K562 (cell line): ENCODE measurements around the gene ETV3. TPM values are rescaled to one million over a fixed set of nuclear protein-coding genes. Genes with fewer than 3 reads are reported as not detected.

Experiments used
- ATAC-seq: fragments of 200-7000 bp; cut with Tn5 transposase; 3 replicates; pipeline ENCODE4 v1.9.1; 2020; ENCODE audit warnings: moderate library complexity
- BruUV-seq: library from RNA; stranded (reverse); fragments of 400-500 nt; replicated peaks from 2 replicates; lab custom pipeline; 2021; lab: Mats Ljungman, UMichigan
- CTCF ChIA-PET: fragments of 300-600 bp; formaldehyde crosslinking; extraction: SDS; loops from one replicate; lab custom pipeline; 2021; ENCODE audit warnings: low intra/inter-chr PET ratio; lab: Yijun Ruan, JAX
- POLR2A ChIA-PET: fragments of 300-600, 350-650 bp; sonication (Branson Sonifier 250); formaldehyde crosslinking; extraction: SDS; loops from one replicate; lab custom pipeline; 2021; ENCODE audit warnings: antibody characterized with exemption, inconsistent platforms; lab: Yijun Ruan, JAX
- DNase-seq, 4 experiments: peaks; one replicate each; pipeline versions ENCODE4 v3.0.0 to v3.0.0-alpha.2; 2011 to 2018; ENCODE audit warnings: low spot score in 3 of 4, mixed read lengths in 3 of 4; ENCODE audit errors: extremely low read depth in 1 of 4
- FAIRE-seq: peaks from 2 replicates; lab custom pipeline; 2011; peaks lifted over from hg19 to GRCh38; lab: Jason Lieb, UNC
- H2AFZ ChIP-seq: 2 replicates; pipeline ENCODE4 v1.6.0; 2011; ENCODE audit warnings: low read depth, low read length, control low read depth, inconsistent platforms
- H3K27ac ChIP-seq: fragments of 200-600 bp; 3 replicates; pipeline ENCODE4 v1.8.0; 2011; ENCODE audit warnings: low read depth, mild to moderate bottlenecking, control low read depth, inconsistent platforms, low read length, moderate library complexity, mixed read lengths; ENCODE audit errors: extremely low read depth
- H3K27me3 ChIP-seq, 2 experiments: fragments of 300-600 bp in 1 of 2; 2 replicates in 1 of 2; 3 replicates in 1 of 2; pipeline versions ENCODE4 v1.6.0 to v1.8.0; 2011; ENCODE audit warnings: inconsistent platforms in 2 of 2, low read length in 2 of 2, mild to moderate bottlenecking in 1 of 2, mixed read lengths in 1 of 2, moderate library complexity in 1 of 2; ENCODE audit not compliant: control insufficient read depth in 2 of 2, insufficient read depth in 2 of 2
- H3K36me3 ChIP-seq: fragments of 300-600 bp; 3 replicates; pipeline ENCODE4 v1.8.0; 2011; ENCODE audit warnings: mild to moderate bottlenecking, low read length, inconsistent platforms; ENCODE audit not compliant: control insufficient read depth, insufficient read depth
- H3K4me1 ChIP-seq, 2 experiments: fragments of 200-600 bp in 1 of 2; replicated peaks in 1 of 2; 2 replicates in 1 of 2; 3 replicates in 1 of 2; pipeline versions ENCODE4 v1.5.1 to v1.8.0; 2011; ENCODE audit warnings: inconsistent platforms in 2 of 2, low read length in 2 of 2, mild to moderate bottlenecking in 1 of 2, mixed read lengths in 1 of 2, moderate library complexity in 1 of 2; ENCODE audit not compliant: control insufficient read depth in 2 of 2, insufficient read depth in 2 of 2
- H3K4me2 ChIP-seq: 2 replicates; pipeline ENCODE4 v1.6.1; 2011; ENCODE audit warnings: low read length, control low read depth, inconsistent platforms, mixed read lengths; ENCODE audit not compliant: insufficient read depth
- H3K4me3 ChIP-seq: fragments of 200-600 bp; sonication (generic), shearing (Covaris generic); 2 replicates; pipeline ENCODE4 v1.5.1; 2016; ENCODE audit warnings: control low read depth, inconsistent platforms
- H3K79me2 ChIP-seq: fragments of 200-600 bp; 3 replicates; pipeline ENCODE4 v1.8.0; 2011; ENCODE audit warnings: low read length, inconsistent platforms; ENCODE audit not compliant: control insufficient read depth, insufficient read depth
- H3K9ac ChIP-seq, 2 experiments: 2 replicates each; pipeline versions ENCODE4 v1.6.0 to v1.6.1; 2011; ENCODE audit warnings: low read depth in 2 of 2, low read length in 2 of 2, control low read depth in 1 of 2, inconsistent platforms in 1 of 2, mild to moderate bottlenecking in 1 of 2, mixed read lengths in 1 of 2; ENCODE audit not compliant: insufficient read depth in 1 of 2
- H3K9me1 ChIP-seq: one replicate; pipeline ENCODE4 v1.6.0; 2011; ENCODE audit warnings: inconsistent platforms, mild to moderate bottlenecking, low read length, moderate library complexity; ENCODE audit not compliant: control insufficient read depth, insufficient read depth
- H3K9me3 ChIP-seq: replicated peaks from 2 replicates; pipeline ENCODE4 v1.5.1; 2011; ENCODE audit warnings: low read depth, low read length, inconsistent platforms; ENCODE audit not compliant: control insufficient read depth, insufficient read depth
- H4K20me1 ChIP-seq: replicated peaks from 2 replicates; pipeline ENCODE4 v1.6.1; 2011; ENCODE audit warnings: low read length, inconsistent platforms, mixed read lengths; ENCODE audit not compliant: control insufficient read depth, insufficient read depth
- NCOA1 ChIP-seq: fragments of 450-650 bp; IDR thresholded peaks from 2 replicates; pipeline ENCODE4 v1.6.1; 2016; ENCODE audit warnings: low read depth
- NFIC ChIP-seq: fragments of 450-650 bp; IDR thresholded peaks from 2 replicates; pipeline ENCODE4 v1.6.1; 2017; ENCODE audit warnings: mild to moderate bottlenecking, inconsistent platforms
- NFXL1 ChIP-seq: fragments of 450-650 bp; formaldehyde crosslinking; IDR thresholded peaks from 2 replicates; pipeline ENCODE4 v1.4.0; 2021; ENCODE audit warnings: mild to moderate bottlenecking
- SIN3A ChIP-seq, 2 experiments: fragments of 150-350 bp in 1 of 2; IDR thresholded peaks; 2 replicates each; pipeline ENCODE4 v1.6.1; 2011 to 2016; ENCODE audit warnings: borderline replicate concordance in 2 of 2, low read depth in 2 of 2, low read length in 2 of 2, mild to moderate bottlenecking in 2 of 2, moderate library complexity in 2 of 2; ENCODE audit not compliant: control insufficient read depth in 1 of 2
- SNIP1 ChIP-seq: fragments of 450-650 bp; IDR thresholded peaks from 2 replicates; pipeline ENCODE4 v1.7.1; 2017; ENCODE audit warnings: low read depth, mild to moderate bottlenecking
- SP2 ChIP-seq: IDR thresholded peaks from 2 replicates; pipeline ENCODE4 v1.6.1; 2011; ENCODE audit warnings: mild to moderate bottlenecking, low read depth, low read length, moderate library complexity; ENCODE audit not compliant: poor library complexity, severe bottlenecking; ENCODE audit errors: extremely low read depth
- ZBTB34 ChIP-seq: fragments of 250-450 bp; sonication (Bioruptor Pico); IDR thresholded peaks from 2 replicates; pipeline ENCODE4 v1.8.0; 2021; ENCODE audit warnings: mild to moderate bottlenecking, moderate library complexity
- ZC3H4 ChIP-seq: sonication (generic); formaldehyde crosslinking; IDR thresholded peaks from 2 replicates; pipeline ENCODE4 v1.9.0; 2021; ENCODE audit warnings: missing genetic modification reagents, borderline replicate concordance
- ZFPM2 ChIP-seq: fragments of 250-450 bp; sonication (Bioruptor Pico); IDR thresholded peaks from 2 replicates; pipeline ENCODE4 v1.5.1; 2022; ENCODE audit warnings: mild to moderate bottlenecking
- ZNF707 ChIP-seq: fragments of 250-450 bp; sonication (Bioruptor Pico); conservative IDR thresholded peaks from 2 replicates; pipeline ENCODE4 v1.8.0; 2022; ENCODE audit warnings: inconsistent platforms, mild to moderate bottlenecking, moderate library complexity
- WGBS: fragments of 100-300 bp; shearing (Covaris generic); methylation state at CpG from one replicate; pipeline ENCODE4 v1.1.6; 2016; ENCODE audit warnings: low coverage, mixed read lengths; ENCODE audit not compliant: insufficient coverage; ENCODE audit errors: missing lambda C conversion rate; 5-methylcytosine and 5-hydroxymethylcytosine counted together
- in situ Hi-C: fragments of 300-500 bp; cut with MboI; formaldehyde crosslinking; loops from 4 replicates; pipeline ENCODE4 v1.15.0; 2018; ENCODE audit warnings: inconsistent platforms, mixed read lengths
- intact Hi-C: fragments of 100-400 bp; cut with micrococcal nuclease; formaldehyde crosslinking; loops from 2 replicates; pipeline ENCODE4 v1.14.2; 2022
- polyA plus RNA-seq, 8 experiments: library from polyadenylated mRNA; depleted of rRNA in 4 of 8; stranded (reverse) in 5 of 8; unstranded in 3 of 8; fragments of >200 nt; fragmentation: Nextera tagmentation in 2 of 8; fragmentation: Illumina TruSeq in 1 of 8; extraction: Ambion mirVana in 2 of 8; extraction: Trizol in 1 of 8; gene quantifications; 2 replicates each; pipeline versions ENCODE4 v1.2.1 to v1.2.3, GENCODE V29; 2011 to 2014; ENCODE audit warnings: inconsistent platforms in 1 of 8, missing spikeins in 1 of 8
- total RNA-seq, 7 experiments: library from RNA; depleted of rRNA in 6 of 7; stranded (reverse); fragments of >200 nt in 6 of 7; fragmentation: Illumina TruSeq in 2 of 7; extraction: Trizol in 2 of 7; gene quantifications; 2 replicates each; pipeline versions ENCODE4 v1.2.1 to v1.2.3, GENCODE V29; 2011 to 2021; ENCODE audit warnings: low replicate concordance in 1 of 7
- TF ChIP-seq, protein P1 (sequence below): sonication (generic); formaldehyde crosslinking; IDR thresholded peaks from 2 replicates; pipeline ENCODE4 v1.8.0; 2022; ENCODE audit warnings: mild to moderate bottlenecking, missing genetic modification reagents
- TF ChIP-seq, protein P2 (sequence below): IDR thresholded peaks from 2 replicates; pipeline ENCODE4 v1.6.1; 2011; ENCODE audit not compliant: insufficient read length; ENCODE audit errors: extremely low read depth

The ETV3 gene
- total and polyA plus RNA-seq, 9 of the 15 experiments (the other 6 are each of a cell fraction or from before 2014, with no cell fraction given), result 3.1 to 16.0 (median 9.0) TPM

GRCh38 chr1:157091668-157092273 is 46.4 kb downstream of the ETV3 start:
- FAIRE-seq (no peak), ATAC-seq (no peak), DNase-seq (no peak)
- Histone ChIP-seq H3K79me2 (no peaks in the 10 kb centered on the region), H2AFZ (no peak overlapping the region), H3K9me3 (no peaks in the 10 kb centered on the region), H3K27me3 (no peaks in the 10 kb centered on the region; a peak in 1 of 5 replicates), H3K27ac (no peak overlapping the region), H3K9ac (no peak overlapping the region), H3K36me3 (no peaks in the 10 kb centered on the region), H3K9me1 (no peaks in the 10 kb centered on the region), H4K20me1 (no peaks in the 10 kb centered on the region; the same call in 1 of the 2 replicates), H3K4me3 (no peak overlapping the region), H3K4me2 (no peak overlapping the region), H3K4me1 (peaks cover 2 to 4% of the 10 kb centered on the region in 2 experiments; a peak in 1 of 5 replicates)
- POLR2A ChIA-PET, result no interaction called here
- in situ Hi-C loops, result loop anchor here (10.0 kb wide), 1 partner anchor 403 kb away; no protein-coding TSS in a partner anchor
- BruUV-seq, result no TSS peak
- intact Hi-C loops, result loop anchor here (10.0 kb wide), 1 partner anchor 403 kb away; no protein-coding TSS in a partner anchor
- 0% methylated on average over 4 of the region's 4 CpGs for WGBS
- CTCF ChIA-PET, result interaction anchor here (5.9 kb wide), 1 partner anchor 65 kb away, joined by 133 read pairs; no protein-coding TSS in a partner anchor
- TF ChIP-seq SIN3A (IDR thresholded peaks at IDR 0.05; ENCODE audit: borderline replicate concordance in 2 of 2, control insufficient read depth in 1 of 2, low read depth in 2 of 2, low read length in 2 of 2) (no peak), NFIC (no peak), ZFPM2 (CRISPR knock-in tag) (no peak), NFXL1 (CRISPR knock-in tag) (no peak), ZC3H4 (CRISPR knock-in tag) (no peak), ZBTB34 (CRISPR knock-in tag) (no peak), SP2 (no peak), ZNF707 (no peak), SNIP1 (no peak), NCOA1 (no peak)
- TF ChIP-seq, protein P1, sequence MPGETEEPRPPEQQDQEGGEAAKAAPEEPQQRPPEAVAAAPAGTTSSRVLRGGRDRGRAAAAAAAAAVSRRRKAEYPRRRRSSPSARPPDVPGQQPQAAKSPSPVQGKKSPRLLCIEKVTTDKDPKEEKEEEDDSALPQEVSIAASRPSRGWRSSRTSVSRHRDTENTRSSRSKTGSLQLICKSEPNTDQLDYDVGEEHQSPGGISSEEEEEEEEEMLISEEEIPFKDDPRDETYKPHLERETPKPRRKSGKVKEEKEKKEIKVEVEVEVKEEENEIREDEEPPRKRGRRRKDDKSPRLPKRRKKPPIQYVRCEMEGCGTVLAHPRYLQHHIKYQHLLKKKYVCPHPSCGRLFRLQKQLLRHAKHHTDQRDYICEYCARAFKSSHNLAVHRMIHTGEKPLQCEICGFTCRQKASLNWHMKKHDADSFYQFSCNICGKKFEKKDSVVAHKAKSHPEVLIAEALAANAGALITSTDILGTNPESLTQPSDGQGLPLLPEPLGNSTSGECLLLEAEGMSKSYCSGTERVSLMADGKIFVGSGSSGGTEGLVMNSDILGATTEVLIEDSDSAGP (CRISPR knock-in tag), result no peak
- TF ChIP-seq, protein P2, sequence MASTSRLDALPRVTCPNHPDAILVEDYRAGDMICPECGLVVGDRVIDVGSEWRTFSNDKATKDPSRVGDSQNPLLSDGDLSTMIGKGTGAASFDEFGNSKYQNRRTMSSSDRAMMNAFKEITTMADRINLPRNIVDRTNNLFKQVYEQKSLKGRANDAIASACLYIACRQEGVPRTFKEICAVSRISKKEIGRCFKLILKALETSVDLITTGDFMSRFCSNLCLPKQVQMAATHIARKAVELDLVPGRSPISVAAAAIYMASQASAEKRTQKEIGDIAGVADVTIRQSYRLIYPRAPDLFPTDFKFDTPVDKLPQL, result no peak
